Endothelial cell of umbilical vein (primary cell): Measurements from ENCODE around the gene SPTBN4.
"Not testable (repeated sequence)": the region's sequence is repeated elsewhere in the genome, so short reads cannot be mapped to it uniquely, and the experiment has no call there.

Source experiments
- EZH2 ChIP-seq: IDR thresholded peaks from 2 replicates; pipeline ENCODE4 v1.6.1; 2012; ENCODE audit warnings: borderline replicate concordance, low read depth, mild to moderate bottlenecking, moderate library complexity, low read length, inconsistent platforms; ENCODE audit not compliant: severe bottlenecking
- FOS ChIP-seq: IDR thresholded peaks from 2 replicates; pipeline ENCODE4 v1.6.1; 2011; ENCODE audit warnings: mild to moderate bottlenecking, low read length, moderate library complexity, borderline replicate concordance; ENCODE audit not compliant: insufficient read depth
- GATA2 ChIP-seq: IDR thresholded peaks from 2 replicates; pipeline ENCODE4 v1.7.0; 2011; ENCODE audit warnings: low read depth, mild to moderate bottlenecking, moderate library complexity, mixed read lengths, low read length; ENCODE audit not compliant: insufficient read length, insufficient read depth
- JUN ChIP-seq: IDR thresholded peaks from 2 replicates; pipeline ENCODE4 v1.6.1; 2011; ENCODE audit warnings: borderline replicate concordance, low read depth; ENCODE audit not compliant: insufficient read length, insufficient read depth
- MYC ChIP-seq: IDR thresholded peaks from one replicate; pipeline ENCODE4 v1.6.1; 2011; ENCODE audit warnings: mild to moderate bottlenecking, low read depth, low read length
- POLR2A ChIP-seq: IDR thresholded peaks from 2 replicates; pipeline ENCODE4 v1.6.1; 2012; ENCODE audit warnings: low read depth, mild to moderate bottlenecking, control low read depth, low read length
- POLR2AphosphoS5 ChIP-seq: IDR thresholded peaks from 2 replicates; pipeline ENCODE4 v1.6.1; 2012; ENCODE audit warnings: low read depth, mild to moderate bottlenecking, control low read depth, low read length, moderate library complexity; ENCODE audit not compliant: insufficient read depth
- TF ChIP-seq, protein P1 (sequence below), 2 donors: IDR thresholded peaks; 1 replicate in 1 of 2; 2 replicates in 1 of 2; pipeline ENCODE4 v1.5.1; 2011; ENCODE audit warnings: low read length in 2 of 2, mild to moderate bottlenecking in 2 of 2, moderate library complexity in 2 of 2, control low read depth in 1 of 2, inconsistent platforms in 1 of 2, low read depth in 1 of 2; ENCODE audit not compliant: insufficient read depth in 1 of 2; ENCODE audit errors: extremely low read depth in 1 of 2
- TF ChIP-seq, protein P2 (sequence below): IDR thresholded peaks from 2 replicates; pipeline ENCODE4 v1.6.1; 2011; ENCODE audit not compliant: insufficient read depth, insufficient read length

DNA sequence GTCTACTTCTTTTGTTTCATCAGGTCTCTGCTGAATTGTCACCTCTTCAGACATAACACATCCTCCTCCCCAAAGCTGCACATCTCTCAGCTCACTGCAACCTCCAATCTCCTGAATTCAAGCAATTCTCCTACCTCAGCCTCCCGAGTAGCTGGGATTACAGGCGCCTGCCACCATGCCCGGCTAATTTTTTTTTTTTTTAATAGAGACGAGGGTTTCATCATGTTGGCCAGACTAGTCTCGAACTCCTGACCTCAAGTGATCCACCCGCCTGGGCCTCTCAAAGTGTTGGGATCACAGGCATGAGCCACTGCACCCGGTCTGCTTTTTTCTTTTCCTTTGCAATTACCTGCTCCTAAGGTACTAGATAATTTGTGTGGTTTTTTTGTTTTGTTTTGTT lies 34.0 kb upstream of the SPTBN4 start:
- TF ChIP-seq, protein P1, sequence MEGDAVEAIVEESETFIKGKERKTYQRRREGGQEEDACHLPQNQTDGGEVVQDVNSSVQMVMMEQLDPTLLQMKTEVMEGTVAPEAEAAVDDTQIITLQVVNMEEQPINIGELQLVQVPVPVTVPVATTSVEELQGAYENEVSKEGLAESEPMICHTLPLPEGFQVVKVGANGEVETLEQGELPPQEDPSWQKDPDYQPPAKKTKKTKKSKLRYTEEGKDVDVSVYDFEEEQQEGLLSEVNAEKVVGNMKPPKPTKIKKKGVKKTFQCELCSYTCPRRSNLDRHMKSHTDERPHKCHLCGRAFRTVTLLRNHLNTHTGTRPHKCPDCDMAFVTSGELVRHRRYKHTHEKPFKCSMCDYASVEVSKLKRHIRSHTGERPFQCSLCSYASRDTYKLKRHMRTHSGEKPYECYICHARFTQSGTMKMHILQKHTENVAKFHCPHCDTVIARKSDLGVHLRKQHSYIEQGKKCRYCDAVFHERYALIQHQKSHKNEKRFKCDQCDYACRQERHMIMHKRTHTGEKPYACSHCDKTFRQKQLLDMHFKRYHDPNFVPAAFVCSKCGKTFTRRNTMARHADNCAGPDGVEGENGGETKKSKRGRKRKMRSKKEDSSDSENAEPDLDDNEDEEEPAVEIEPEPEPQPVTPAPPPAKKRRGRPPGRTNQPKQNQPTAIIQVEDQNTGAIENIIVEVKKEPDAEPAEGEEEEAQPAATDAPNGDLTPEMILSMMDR (IDR thresholded peaks at IDR 0.05; ENCODE audit: extremely low read depth in 1 of 2, insufficient read depth in 1 of 2, low read depth in 1 of 2, low read length in 2 of 2), result not testable (repeated sequence)
- not testable (repeated sequence) for TF ChIP-seq EZH2, JUN, POLR2A, POLR2AphosphoS5, MYC, GATA2, FOS
- TF ChIP-seq, protein P2, sequence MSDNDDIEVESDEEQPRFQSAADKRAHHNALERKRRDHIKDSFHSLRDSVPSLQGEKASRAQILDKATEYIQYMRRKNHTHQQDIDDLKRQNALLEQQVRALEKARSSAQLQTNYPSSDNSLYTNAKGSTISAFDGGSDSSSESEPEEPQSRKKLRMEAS, result not testable (repeated sequence)
